A673 (cell line): ENCODE results near the gene METTL2B.
"Not testable (repeated sequence)": the region's sequence is repeated elsewhere in the genome, so short reads cannot be mapped to it uniquely, and the experiment has no call there.

Experiments
- CTCF ChIP-seq: fragments of 300-800, 200-600 bp; sonication (generic); conservative IDR thresholded peaks from 2 replicates; pipeline ENCODE4 v1.5.1; 2017; ENCODE audit warnings: low read depth, mild to moderate bottlenecking, antibody characterized with exemption, low read length, moderate library complexity, mixed read lengths
- EZH2 ChIP-seq: fragments of 200-600 bp; sonication (generic); IDR thresholded peaks from 2 replicates; pipeline ENCODE4 v1.6.1; 2017; ENCODE audit warnings: borderline replicate concordance, low read depth, mild to moderate bottlenecking, mixed read lengths, antibody characterized with exemption, low read length; ENCODE audit not compliant: poor library complexity, severe bottlenecking

- not testable (repeated sequence) for TF ChIP-seq CTCF, EZH2
Observed at GRCh38 chr7:128507321-128507993, 30.9 kb downstream of the METTL2B start.
